ENCODE data around the gene COL15A1. TPM values are rescaled to one million over a fixed set of nuclear protein-coding genes. Genes with fewer than 3 reads are reported as not detected.

The COL15A1 gene
- total and polyA plus RNA-seq, 2 of the 13 experiments (the other 11 are each of a cell fraction or from before 2014, with no cell fraction given): not detected

- Histone ChIP-seq H4K20me1 (ENCODE audit: insufficient read depth, low read length) (no peaks in the 10 kb centered on the region), H2AFZ (ENCODE audit: low read length) (no peak overlapping the region), H3K9me3 (ENCODE audit: low read length) (no peaks in the 10 kb centered on the region), H3K79me2 (ENCODE audit: insufficient read depth, low read length) (no peaks in the 10 kb centered on the region), H3K27me3 (ENCODE audit: control insufficient read depth in 1 of 2, insufficient read depth in 2 of 2, low read length in 2 of 2) (peaks cover 0 to 15% of the 10 kb centered on the region in 2 experiments; a peak in 3 of 5 replicates), H3K4me2 (ENCODE audit: low read depth, low read length) (no peak overlapping the region), H3K9ac (ENCODE audit: insufficient read depth, low read depth, low read length) (no peak overlapping the region), H3K4me1 (ENCODE audit: insufficient read depth, low read length) (no peaks in the 10 kb centered on the region), H3K36me3 (replicated peaks in 1 of 2; ENCODE audit: control insufficient read depth in 1 of 2, insufficient read depth in 2 of 2, low read length in 2 of 2) (no peaks in the 10 kb centered on the region), H3K27ac (ENCODE audit: extremely low read length, insufficient read depth, low read length) (no peak overlapping the region), H3K4me3 (replicated peaks in 1 of 3; ENCODE audit: insufficient read depth in 1 of 3, low read depth in 2 of 3, low read length in 3 of 3) (no peak overlapping the region)
- in situ Hi-C loops (cut with HindIII; ENCODE audit: extremely low pct_ligation_motif_present, low pct_unique_long_range_greater_than_20kb): no loop called here
- POLR2A ChIA-PET: no interaction called here
- CTCF ChIA-PET (ENCODE audit: low intra/inter-chr PET ratio, low total read pairs): no interaction called here
- DNase-seq (ENCODE audit: low spot score): no peak
- no TSS peak for BruUV-seq (replicated peaks)
- TF ChIP-seq ZNF800 (CRISPR knock-in tag; IDR thresholded peaks at IDR 0.05) (no peak), ZNF142 (CRISPR knock-in tag; IDR thresholded peaks at IDR 0.05) (no peak)
- WGBS (ENCODE audit: low lambda C conversion rate): 5% methylated on average over 3 of the region's 3 CpGs
- FAIRE-seq: no peak
- ATAC-seq: no peak
- intact Hi-C loops (cut with micrococcal nuclease; ENCODE audit: unreplicated experiment): no loop called here
These were observed 151.9 kb downstream of the COL15A1 start for GRCh38 chr9:99095565-99095964.
